CD4-positive, alpha-beta T cell (primary cell): ENCODE results near the gene AJUBA. TPM values are rescaled to one million over a fixed set of nuclear protein-coding genes. Genes with fewer than 3 reads are reported as not detected.

ENCODE experiments used
- ATAC-seq: fragments of 200-7000 bp; cut with Tn5 transposase; one replicate; pipeline ENCODE4 v1.10.0; 2022; ENCODE audit warnings: mild to moderate bottlenecking; ENCODE audit not compliant: poor library complexity
- CTCF ChIA-PET: fragments of 350-600 bp; sonication (Branson Sonifier 250); formaldehyde crosslinking; loops from one replicate; lab custom pipeline; 2021; ENCODE audit warnings: antibody characterized with exemption, inconsistent platforms; lab: Charles Lee
- POLR2A ChIA-PET: fragments of 350-600 bp; sonication (Branson Sonifier 250); formaldehyde crosslinking; loops from one replicate; lab custom pipeline; 2021; ENCODE audit warnings: antibody characterized with exemption, inconsistent platforms; lab: Charles Lee
- DNase-seq, 14 experiments: peaks; one replicate each; pipeline ENCODE4 v3.0.0-alpha.2; 2013 to 2020; ENCODE audit warnings: mixed read lengths in 2 of 14
- H3K27ac ChIP-seq, 2 donors: one replicate each; pipeline versions ENCODE4 v1.5.1 to v1.7.0; 2013; ENCODE audit warnings: low read length in 2 of 2, low read depth in 1 of 2, mild to moderate bottlenecking in 1 of 2
- H3K27me3 ChIP-seq, 2 experiments: 1 replicate in 1 of 2; 2 replicates in 1 of 2; pipeline versions ENCODE4 v1.6.1 to v1.7.0; 2013; ENCODE audit warnings: low read length in 2 of 2, control low read depth in 1 of 2, mild to moderate bottlenecking in 1 of 2, moderate library complexity in 1 of 2; ENCODE audit not compliant: insufficient read depth in 2 of 2, control insufficient read depth in 1 of 2
- H3K36me3 ChIP-seq: one replicate; pipeline ENCODE4 v1.6.1; 2013; ENCODE audit warnings: low read length, control low read depth; ENCODE audit not compliant: insufficient read depth
- H3K4me1 ChIP-seq: one replicate; pipeline ENCODE4 v1.6.1; 2013; ENCODE audit warnings: low read length, control low read depth; ENCODE audit not compliant: insufficient read depth
- H3K4me3 ChIP-seq: one replicate; pipeline ENCODE4 v1.5.1; 2013; ENCODE audit warnings: mild to moderate bottlenecking, low read length, moderate library complexity
- H3K9me3 ChIP-seq, 2 experiments: 1 replicate in 1 of 2; 2 replicates in 1 of 2; pipeline versions ENCODE4 v1.6.1 to v1.7.0; 2013; ENCODE audit warnings: low read length in 2 of 2, mild to moderate bottlenecking in 2 of 2, control low read depth in 1 of 2, moderate library complexity in 1 of 2; ENCODE audit not compliant: control insufficient read depth in 1 of 2, insufficient read depth in 1 of 2
- H3K27ac Mint-ChIP-seq: one replicate; pipeline ENCODE4 v1.8.0; 2020; ENCODE audit warnings: mixed read lengths
- H3K27me3 Mint-ChIP-seq: one replicate; pipeline ENCODE4 v1.8.0; 2021; ENCODE audit warnings: mixed read lengths
- H3K36me3 Mint-ChIP-seq: one replicate; pipeline ENCODE4 v1.8.0; 2021; ENCODE audit warnings: low read depth, mixed read lengths
- H3K4me1 Mint-ChIP-seq: one replicate; pipeline ENCODE4 v1.8.0; 2021; ENCODE audit warnings: low read depth, mixed read lengths
- H3K4me3 Mint-ChIP-seq: one replicate; pipeline ENCODE4 v1.8.0; 2020; ENCODE audit warnings: mild to moderate bottlenecking, mixed read lengths
- H3K9me3 Mint-ChIP-seq: one replicate; pipeline ENCODE4 v1.8.0; 2020; ENCODE audit warnings: mixed read lengths
- intact Hi-C, 2 experiments: fragments of 100-400 bp; cut with DNase I in 1 of 2; cut with micrococcal nuclease in 1 of 2; formaldehyde crosslinking; loops; one replicate each; pipeline versions ENCODE4 v1.15.1 to v1.9.0; 2023 to 2025; cut with DNase I, micrococcal nuclease
- total RNA-seq, 174 experiments: library from RNA in 2 of 174; stranded (reverse) in 2 of 174; gene quantifications; one replicate each; pipeline ENCODE4 v1.2.3 and lab custom pipeline; 2021 to 2026
- TF ChIP-seq, protein P1 (sequence below): fragments of 200-600 bp; IDR thresholded peaks from one replicate; pipeline ENCODE4 v1.8.0; 2022; ENCODE audit warnings: antibody characterized with exemption, mild to moderate bottlenecking

AJUBA gene
- total RNA-seq, 2 experiments from 2014 or later = 0.67 to 1.1 TPM

DNA sequence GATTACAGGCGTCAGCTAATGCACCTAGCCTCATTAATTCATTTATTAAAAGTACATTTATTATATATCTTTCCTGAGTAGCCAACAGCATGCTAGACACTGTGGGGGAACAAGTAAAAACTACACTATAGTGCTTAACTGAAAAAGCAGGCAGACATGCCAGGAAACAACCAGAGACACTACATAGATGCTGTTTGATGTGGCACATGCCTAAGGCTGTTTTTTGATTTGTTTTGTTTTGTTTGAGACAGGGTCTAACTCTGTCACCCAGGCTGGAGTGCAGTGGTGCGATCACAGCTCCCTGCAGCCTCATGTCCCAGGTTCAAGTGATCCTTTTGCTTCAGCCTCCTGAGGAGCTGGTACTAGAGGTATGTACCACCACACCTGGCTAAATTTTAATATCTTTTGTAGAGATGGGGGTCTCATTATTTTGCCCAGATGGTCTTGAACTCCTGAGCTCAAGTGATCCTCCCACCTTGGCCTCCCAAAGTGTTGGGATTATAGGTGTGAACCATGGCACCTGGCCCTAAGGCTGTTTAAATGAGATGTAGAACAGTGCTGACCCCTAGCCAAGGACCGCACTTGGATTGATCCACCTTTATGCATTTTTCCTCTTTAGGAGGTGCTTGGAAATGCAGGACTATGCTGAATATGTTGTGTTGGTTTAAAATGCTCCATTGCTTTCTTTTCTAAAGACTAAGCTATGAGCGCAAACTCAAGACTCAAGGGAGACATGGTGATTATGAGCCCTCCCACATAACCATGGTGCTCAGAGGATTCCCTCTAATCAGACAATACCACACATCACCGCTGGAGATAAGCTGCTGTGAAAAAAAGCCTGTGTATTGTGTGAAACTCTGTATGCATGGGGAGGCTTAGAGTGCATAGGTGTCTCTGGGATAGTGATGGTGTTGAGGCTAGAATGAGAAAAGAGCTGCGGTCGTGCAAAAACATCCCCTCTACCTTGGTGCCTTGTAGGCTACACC is 38.1 kb upstream of the AJUBA start:
- Mint-ChIP-seq H3K4me3 (peak overlapping the region; percentile 79), H3K4me1 (peaks cover 60% of the 10 kb centered on the region), H3K27me3 (no peaks in the 10 kb centered on the region), H3K9me3 (no peaks in the 10 kb centered on the region), H3K27ac (peak overlapping the region; percentile 87), H3K36me3 (peaks cover 19% of the 10 kb centered on the region)
- TF ChIP-seq, protein P1, sequence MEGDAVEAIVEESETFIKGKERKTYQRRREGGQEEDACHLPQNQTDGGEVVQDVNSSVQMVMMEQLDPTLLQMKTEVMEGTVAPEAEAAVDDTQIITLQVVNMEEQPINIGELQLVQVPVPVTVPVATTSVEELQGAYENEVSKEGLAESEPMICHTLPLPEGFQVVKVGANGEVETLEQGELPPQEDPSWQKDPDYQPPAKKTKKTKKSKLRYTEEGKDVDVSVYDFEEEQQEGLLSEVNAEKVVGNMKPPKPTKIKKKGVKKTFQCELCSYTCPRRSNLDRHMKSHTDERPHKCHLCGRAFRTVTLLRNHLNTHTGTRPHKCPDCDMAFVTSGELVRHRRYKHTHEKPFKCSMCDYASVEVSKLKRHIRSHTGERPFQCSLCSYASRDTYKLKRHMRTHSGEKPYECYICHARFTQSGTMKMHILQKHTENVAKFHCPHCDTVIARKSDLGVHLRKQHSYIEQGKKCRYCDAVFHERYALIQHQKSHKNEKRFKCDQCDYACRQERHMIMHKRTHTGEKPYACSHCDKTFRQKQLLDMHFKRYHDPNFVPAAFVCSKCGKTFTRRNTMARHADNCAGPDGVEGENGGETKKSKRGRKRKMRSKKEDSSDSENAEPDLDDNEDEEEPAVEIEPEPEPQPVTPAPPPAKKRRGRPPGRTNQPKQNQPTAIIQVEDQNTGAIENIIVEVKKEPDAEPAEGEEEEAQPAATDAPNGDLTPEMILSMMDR = no peak
- H3K27me3 ChIP-seq = no peaks in the 10 kb centered on the region
- H3K27ac ChIP-seq = peak overlapping the region in 1 of 2 donors; percentile 33
- intact Hi-C loops = loop anchor here in 1 of 2 experiments (1.0 kb wide), 2 partner anchors 10 to 14 kb away; partner anchors contain the start of genes C14orf93 and PSMB5
- H3K36me3 ChIP-seq = peaks cover 3% of the 10 kb centered on the region
- H3K4me3 ChIP-seq = peak overlapping the region; percentile 36
- peak; percentile 89 for ATAC-seq
- peaks cover 41% of the 10 kb centered on the region for H3K4me1 ChIP-seq
- ChIA-PET CTCF (interaction anchor here (1.1 to 1.9 kb wide), 3 partner anchors 14 to 48 kb away, joined by 3 to 8 read pairs (median 6); no protein-coding TSS in a partner anchor), POLR2A (interaction anchor here (1.0 to 4.0 kb wide), 10 partner anchors 8 to 281 kb away, joined by 3 to 71 read pairs (median 4); partner anchors contain the start of genes PRMT5 and PSMB5)
- H3K9me3 ChIP-seq = no peaks in the 10 kb centered on the region
- peak in 4 of 14 experiments; percentile 18 to 55 (median 38) for DNase-seq

DNA sequence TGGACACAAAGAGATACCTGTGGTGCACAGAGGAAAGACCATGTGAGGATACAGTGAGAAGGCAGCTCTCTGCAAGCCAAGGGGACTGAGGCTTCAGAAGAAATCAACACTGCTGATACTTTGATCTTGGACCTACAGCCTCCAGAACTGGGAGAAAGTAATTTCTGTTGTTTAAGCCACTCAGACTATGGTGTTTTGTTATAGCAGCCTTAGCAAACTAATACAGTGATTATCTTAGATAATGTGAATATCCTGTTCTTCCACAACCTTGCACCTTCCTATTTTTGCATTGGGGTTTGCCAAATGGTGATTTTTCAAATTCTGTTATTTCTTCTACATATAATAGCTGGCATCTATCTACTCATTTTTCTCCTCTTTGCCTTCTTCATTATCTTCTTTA is 35.8 kb upstream of the AJUBA start:
- Mint-ChIP-seq H3K27ac (no peak overlapping the region), H3K27me3 (no peaks in the 10 kb centered on the region)

DNA sequence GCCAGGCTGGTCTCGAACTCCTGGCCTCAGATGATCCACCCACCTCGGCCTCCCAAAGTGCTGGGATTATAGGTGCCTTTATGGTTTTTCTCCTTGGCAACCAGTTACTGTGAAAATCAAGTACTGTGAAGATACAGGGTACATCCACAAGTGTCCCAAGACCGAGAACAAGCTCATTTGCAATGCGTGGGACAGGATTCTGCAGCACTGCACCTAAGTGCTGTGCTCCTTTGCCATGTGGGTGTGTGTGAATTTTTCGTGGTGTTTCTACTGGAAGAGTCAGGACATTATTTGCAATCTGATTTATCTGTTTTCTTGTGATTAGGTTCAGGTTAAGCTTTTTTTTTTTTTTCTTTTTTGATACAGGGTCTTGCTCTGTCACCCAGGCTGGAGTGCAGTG is 34.7 kb upstream of the AJUBA start:
- no peak overlapping the region for H3K4me3 Mint-ChIP-seq
- no peaks in the 10 kb centered on the region for H3K9me3 Mint-ChIP-seq
- H3K27me3 Mint-ChIP-seq = no peaks in the 10 kb centered on the region
- no peak for DNase-seq
- TF ChIP-seq, protein P1 = no peak
- ChIA-PET CTCF (interaction anchor here (0.7 to 1.6 kb wide), 4 partner anchors 10 to 52 kb away, joined by 3 to 5 read pairs (median 3); no protein-coding TSS in a partner anchor), POLR2A (interaction anchor here (1.4 kb wide), 1 partner anchor 12 kb away, joined by 3 read pairs; no protein-coding TSS in a partner anchor)
- no peak overlapping the region for H3K4me3 ChIP-seq
- no peaks in the 10 kb centered on the region for H3K9me3 ChIP-seq
- H3K36me3 Mint-ChIP-seq = no peaks in the 10 kb centered on the region
- no peaks in the 10 kb centered on the region for H3K36me3 ChIP-seq
- H3K27ac Mint-ChIP-seq = no peak overlapping the region
- H3K4me1 ChIP-seq = peaks cover 18% of the 10 kb centered on the region
- intact Hi-C loops = no loop called here
- H3K4me1 Mint-ChIP-seq = peaks cover 28% of the 10 kb centered on the region
- no peaks in the 10 kb centered on the region for H3K27me3 ChIP-seq
- ATAC-seq = no peak
- no peak overlapping the region for H3K27ac ChIP-seq

More for the DNA sequence above, 35.8 kb upstream of the AJUBA start:
- no peaks in the 10 kb centered on the region for H3K9me3 ChIP-seq
- H3K4me3 ChIP-seq = no peak overlapping the region
- POLR2A ChIA-PET = interaction anchor here (1.4 kb wide), 1 partner anchor 11 kb away, joined by 3 read pairs; no protein-coding TSS in a partner anchor
- no peaks in the 10 kb centered on the region for H3K36me3 ChIP-seq
- intact Hi-C loops = no loop called here
- peaks cover 39% of the 10 kb centered on the region for H3K4me1 Mint-ChIP-seq
- CTCF ChIA-PET = interaction anchor here (0.7 kb wide), 1 partner anchor 11 kb away, joined by 3 read pairs; no protein-coding TSS in a partner anchor
- ATAC-seq (no peak), DNase-seq (no peak)
- no peak overlapping the region for H3K27ac ChIP-seq
- peaks cover 4% of the 10 kb centered on the region for H3K36me3 Mint-ChIP-seq
- no peaks in the 10 kb centered on the region for H3K9me3 Mint-ChIP-seq
- H3K4me1 ChIP-seq = peaks cover 26% of the 10 kb centered on the region
- H3K27me3 ChIP-seq = no peaks in the 10 kb centered on the region
- TF ChIP-seq, protein P1 = no peak
- H3K4me3 Mint-ChIP-seq = no peak overlapping the region
